HepG2 (cell line): ENCODE measurements around the gene MRPL27. TPM values are rescaled to one million over a fixed set of nuclear protein-coding genes. Genes with fewer than 3 reads are reported as not detected.

Experiments used
- BRD4 ChIP-seq: sonication (generic); formaldehyde crosslinking; IDR thresholded peaks from 2 replicates; pipeline ENCODE4 v1.4.0; 2020; ENCODE audit warnings: missing genetic modification reagents
- CSRNP2 ChIP-seq: sonication (generic); formaldehyde crosslinking; conservative IDR thresholded peaks from 2 replicates; pipeline ENCODE4 v1.8.0; 2022; ENCODE audit warnings: low read depth, missing genetic modification reagents
- KLF16 ChIP-seq, 2 experiments: sonication (generic) in 1 of 2; formaldehyde crosslinking in 1 of 2; IDR thresholded peaks; 2 replicates each; pipeline versions ENCODE4 v1.6.1 to v1.8.0; 2016 to 2023; ENCODE audit warnings: missing genetic modification reagents in 2 of 2, missing compliant biosample characterization in 1 of 2
- LRRFIP1 ChIP-seq: sonication (generic); formaldehyde crosslinking; conservative IDR thresholded peaks from 2 replicates; pipeline ENCODE4 v1.4.0; 2020; ENCODE audit warnings: missing genetic modification reagents
- MEIS1 ChIP-seq: sonication (generic); formaldehyde crosslinking; IDR thresholded peaks from 2 replicates; pipeline ENCODE4 v1.9.0; 2021; ENCODE audit warnings: mild to moderate bottlenecking, missing genetic modification reagents, moderate library complexity, borderline replicate concordance
- MTF1 ChIP-seq: sonication (generic); formaldehyde crosslinking; IDR thresholded peaks from 2 replicates; pipeline ENCODE4 v1.5.0; 2020; ENCODE audit warnings: missing genetic modification reagents
- NFKBIZ ChIP-seq: IDR thresholded peaks from 2 replicates; pipeline ENCODE4 v1.6.1; 2018; ENCODE audit warnings: missing genetic modification reagents, missing compliant biosample characterization
- ONECUT2 ChIP-seq: sonication (generic); formaldehyde crosslinking; IDR thresholded peaks from 2 replicates; pipeline ENCODE4 v1.4.0; 2020; ENCODE audit warnings: missing genetic modification reagents
- RFXAP ChIP-seq: sonication (generic); formaldehyde crosslinking; IDR thresholded peaks from 2 replicates; pipeline ENCODE4 v1.4.0; 2020; ENCODE audit warnings: missing genetic modification reagents, borderline replicate concordance
- SALL1 ChIP-seq: sonication (generic); formaldehyde crosslinking; IDR thresholded peaks from 2 replicates; pipeline ENCODE4 v1.8.0; 2022; ENCODE audit warnings: mild to moderate bottlenecking, missing genetic modification reagents
- SRSF1 ChIP-seq: fragments of 200-400 bp; formaldehyde crosslinking; optimal IDR thresholded peaks from 2 replicates; pipeline ENCODE3; 2017; ENCODE audit warnings: mild to moderate bottlenecking, low read depth, low read length, moderate library complexity
- SYNCRIP ChIP-seq: fragments of 200-400 bp; formaldehyde crosslinking; IDR thresholded peaks from 2 replicates; pipeline ENCODE4 v1.6.1; 2018; ENCODE audit warnings: mild to moderate bottlenecking, low read depth, low read length; ENCODE audit not compliant: insufficient read depth
- ZBTB7A ChIP-seq: sonication (generic); formaldehyde crosslinking; IDR thresholded peaks from 2 replicates; pipeline ENCODE4 v1.8.0; 2022; ENCODE audit warnings: mild to moderate bottlenecking, missing genetic modification reagents
- ZNF205 ChIP-seq: IDR thresholded peaks from 2 replicates; pipeline ENCODE4 v1.6.1; 2018; ENCODE audit warnings: missing biosample characterization, missing genetic modification reagents
- ZNF333 ChIP-seq: sonication (generic); formaldehyde crosslinking; IDR thresholded peaks from 2 replicates; pipeline ENCODE4 v1.4.0; 2020; ENCODE audit warnings: mild to moderate bottlenecking, missing genetic modification reagents, borderline replicate concordance
- ZNF335 ChIP-seq: sonication (generic); formaldehyde crosslinking; IDR thresholded peaks from 2 replicates; pipeline ENCODE4 v1.4.0; 2020; ENCODE audit warnings: missing genetic modification reagents
- ZSCAN12 ChIP-seq: sonication (generic); formaldehyde crosslinking; IDR thresholded peaks from 2 replicates; pipeline ENCODE4 v1.9.0; 2021; ENCODE audit warnings: mild to moderate bottlenecking, missing genetic modification reagents
- polyA plus RNA-seq, 8 experiments: library from polyadenylated mRNA; depleted of rRNA in 3 of 8; stranded (reverse) in 7 of 8; unstranded in 1 of 8; fragments of >200 nt; fragmentation: Illumina TruSeq in 4 of 8; extraction: Trizol in 4 of 8; gene quantifications; 2 replicates each; pipeline versions ENCODE4 v1.2.1 to v1.2.3, GENCODE V29; 2011 to 2016; ENCODE audit warnings: low read depth in 4 of 8, missing spikeins in 1 of 8, mixed read lengths in 1 of 8; ENCODE audit not compliant: insufficient read depth in 1 of 8
- total RNA-seq, 5 experiments: library from RNA; depleted of rRNA; stranded (reverse); fragments of >200 nt; fragmentation: Illumina TruSeq; extraction: Trizol; gene quantifications; 2 replicates each; pipeline ENCODE4 v1.2.3, GENCODE V29; 2016; ENCODE audit warnings: low read depth in 1 of 5
- TF ChIP-seq, protein P1 (sequence below): sonication (generic); formaldehyde crosslinking; IDR thresholded peaks from 2 replicates; pipeline ENCODE4 v1.4.0; 2020; ENCODE audit warnings: mild to moderate bottlenecking, missing genetic modification reagents, borderline replicate concordance
- TF ChIP-seq, protein P2 (sequence below): sonication (generic); formaldehyde crosslinking; conservative IDR thresholded peaks from 2 replicates; pipeline ENCODE4 v1.8.0; 2022; ENCODE audit warnings: mild to moderate bottlenecking, moderate library complexity, missing genetic modification reagents

MRPL27 gene
- total and polyA plus RNA-seq, 2 of the 13 experiments (the other 11 are each of a cell fraction or from before 2014, with no cell fraction given), result 137 to 217 TPM

DNA sequence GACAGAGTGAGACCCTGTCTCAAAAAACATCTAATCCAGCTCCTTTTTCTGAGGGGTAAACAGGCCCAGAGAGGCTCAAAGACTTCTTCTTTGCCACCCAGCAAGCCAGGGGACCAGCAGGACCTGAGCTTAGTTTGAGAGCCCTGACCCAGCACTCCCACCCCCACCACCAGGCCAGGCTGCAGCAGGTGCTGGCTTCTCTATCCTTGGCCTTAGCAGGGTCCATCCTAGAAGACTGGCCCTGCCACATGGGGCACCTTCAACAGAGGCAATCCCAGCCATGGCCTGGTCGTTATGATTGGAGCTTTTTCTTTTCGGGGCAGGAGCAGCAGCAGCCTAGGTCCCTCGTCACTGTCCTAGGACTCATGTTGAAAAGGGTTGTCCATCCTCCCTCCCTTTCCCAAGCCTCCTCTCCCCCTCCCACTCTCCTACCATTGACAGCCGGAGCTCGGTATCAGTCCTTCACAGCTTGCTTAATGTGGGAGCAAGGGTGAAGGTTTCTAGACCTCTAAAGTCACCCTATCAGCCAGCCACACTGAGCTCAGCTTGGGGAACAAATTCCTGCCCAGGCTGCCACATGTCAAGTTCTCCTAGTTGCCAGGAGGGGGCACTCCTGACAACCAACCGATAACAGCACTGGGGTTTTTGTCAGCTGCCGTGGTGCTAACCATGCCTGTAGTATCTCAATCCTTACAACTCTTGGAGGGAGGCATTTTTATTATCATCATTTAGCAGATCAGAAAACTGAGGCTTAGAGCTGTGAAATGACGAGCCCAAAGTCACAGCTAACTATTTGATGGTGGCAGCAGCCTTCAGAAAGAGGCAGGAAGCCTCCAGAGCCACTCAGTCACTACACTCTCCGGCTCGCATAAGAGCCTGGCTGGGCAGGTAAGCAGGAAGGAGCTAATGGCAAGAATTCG lies 11.2 kb downstream of the MRPL27 start (continued):
- TF ChIP-seq KLF16 (CRISPR knock-in tag; IDR thresholded peaks at IDR 0.05), result 0 out of 4 replicates have a peak, but pooled peaks of 1 of the 2 experiments have one; percentile 40
- no peak for TF ChIP-seq LRRFIP1 (CRISPR knock-in tag)
- no peak for TF ChIP-seq MTF1
- TF ChIP-seq BRD4 (CRISPR knock-in tag), result no peak
- TF ChIP-seq SALL1 (CRISPR knock-in tag), result peak; percentile 38; the same call in 1 of the 2 replicates
- TF ChIP-seq, protein P1, sequence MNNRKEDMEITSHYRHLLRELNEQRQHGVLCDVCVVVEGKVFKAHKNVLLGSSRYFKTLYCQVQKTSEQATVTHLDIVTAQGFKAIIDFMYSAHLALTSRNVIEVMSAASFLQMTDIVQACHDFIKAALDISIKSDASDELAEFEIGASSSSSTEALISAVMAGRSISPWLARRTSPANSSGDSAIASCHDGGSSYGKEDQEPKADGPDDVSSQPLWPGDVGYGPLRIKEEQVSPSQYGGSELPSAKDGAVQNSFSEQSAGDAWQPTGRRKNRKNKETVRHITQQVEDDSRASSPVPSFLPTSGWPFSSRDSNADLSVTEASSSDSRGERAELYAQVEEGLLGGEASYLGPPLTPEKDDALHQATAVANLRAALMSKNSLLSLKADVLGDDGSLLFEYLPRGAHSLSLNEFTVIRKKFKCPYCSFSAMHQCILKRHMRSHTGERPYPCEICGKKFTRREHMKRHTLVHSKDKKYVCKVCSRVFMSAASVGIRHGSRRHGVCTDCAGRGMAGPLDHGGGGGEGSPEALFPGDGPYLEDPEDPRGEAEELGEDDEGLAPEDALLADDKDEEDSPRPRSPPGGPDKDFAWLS (CRISPR knock-in tag), result no peak
- TF ChIP-seq ZNF335, result 0 out of 2 replicates have a peak, but pooled peaks have one; percentile 21
- no peak for TF ChIP-seq ZNF333 (CRISPR knock-in tag)
- TF ChIP-seq SYNCRIP, result no peak
- no peak for TF ChIP-seq ZBTB7A
- TF ChIP-seq MEIS1 (CRISPR knock-in tag), result peak; percentile 74; the same call in 1 of the 2 replicates
- TF ChIP-seq NFKBIZ, result no peak
- no peak for TF ChIP-seq ZNF205
- TF ChIP-seq SRSF1, result no peak
- no peak for TF ChIP-seq CSRNP2 (CRISPR knock-in tag)
- no peak for TF ChIP-seq ONECUT2 (CRISPR knock-in tag)
- TF ChIP-seq, protein P2, sequence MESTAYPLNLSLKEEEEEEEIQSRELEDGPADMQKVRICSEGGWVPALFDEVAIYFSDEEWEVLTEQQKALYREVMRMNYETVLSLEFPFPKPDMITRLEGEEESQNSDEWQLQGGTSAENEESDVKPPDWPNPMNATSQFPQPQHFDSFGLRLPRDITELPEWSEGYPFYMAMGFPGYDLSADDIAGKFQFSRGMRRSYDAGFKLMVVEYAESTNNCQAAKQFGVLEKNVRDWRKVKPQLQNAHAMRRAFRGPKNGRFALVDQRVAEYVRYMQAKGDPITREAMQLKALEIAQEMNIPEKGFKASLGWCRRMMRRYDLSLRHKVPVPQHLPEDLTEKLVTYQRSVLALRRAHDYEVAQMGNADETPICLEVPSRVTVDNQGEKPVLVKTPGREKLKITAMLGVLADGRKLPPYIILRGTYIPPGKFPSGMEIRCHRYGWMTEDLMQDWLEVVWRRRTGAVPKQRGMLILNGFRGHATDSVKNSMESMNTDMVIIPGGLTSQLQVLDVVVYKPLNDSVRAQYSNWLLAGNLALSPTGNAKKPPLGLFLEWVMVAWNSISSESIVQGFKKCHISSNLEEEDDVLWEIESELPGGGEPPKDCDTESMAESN (CRISPR knock-in tag), result no peak
- no peak for TF ChIP-seq RFXAP (CRISPR knock-in tag)
- no peak for TF ChIP-seq ZSCAN12
